Neural progenitor cell (in vitro differentiated cells): ENCODE data around the gene SH2D2A. TPM values are rescaled to one million over a fixed set of nuclear protein-coding genes. Genes with fewer than 3 reads are reported as not detected.

Experiments
- DNase-seq: peaks from one replicate; pipeline ENCODE4 v3.0.0-alpha.2; 2016; ENCODE audit warnings: low spot score
- H2AFZ ChIP-seq: fragments of 200-600 bp; sonication (generic); replicated peaks from 2 replicates; pipeline ENCODE4 v1.6.1; 2016; ENCODE audit warnings: antibody characterized with exemption
- H3F3A ChIP-seq: fragments of 200-600 bp; sonication (generic); 2 replicates; pipeline ENCODE4 v1.6.1; 2016; ENCODE audit warnings: antibody characterized with exemption, low read depth
- H3K27ac ChIP-seq: fragments of 200-600 bp; sonication (generic); 2 replicates; pipeline ENCODE4 v1.5.1; 2016; ENCODE audit warnings: mild to moderate bottlenecking
- H3K27me3 ChIP-seq: fragments of 200-600 bp; sonication (generic); 2 replicates; pipeline ENCODE4 v1.6.1; 2016; ENCODE audit warnings: mild to moderate bottlenecking, moderate library complexity
- H3K36me3 ChIP-seq: fragments of 200-600 bp; sonication (generic); 2 replicates; pipeline ENCODE4 v1.5.1; 2016
- H3K4me1 ChIP-seq: fragments of 200-600 bp; sonication (generic); 2 replicates; pipeline ENCODE4 v1.6.1; 2016; ENCODE audit warnings: mixed run types
- H3K4me2 ChIP-seq: fragments of 200-600 bp; sonication (generic); 2 replicates; pipeline ENCODE4 v1.6.1; 2016
- H3K4me3 ChIP-seq: fragments of 200-600 bp; sonication (generic); 2 replicates; pipeline ENCODE4 v1.5.1; 2016
- H3K79me2 ChIP-seq: fragments of 200-600 bp; sonication (generic); 2 replicates; pipeline ENCODE4 v1.6.1; 2016; ENCODE audit warnings: low read depth
- H3K9ac ChIP-seq: fragments of 200-600 bp; sonication (generic); 2 replicates; pipeline ENCODE4 v1.6.1; 2016
- H3K9me3 ChIP-seq: fragments of 200-600 bp; sonication (generic); 2 replicates; pipeline ENCODE4 v1.5.1; 2016; ENCODE audit warnings: low read depth
- H4K20me1 ChIP-seq: fragments of 200-600 bp; sonication (generic); 2 replicates; pipeline ENCODE4 v1.6.1; 2016; ENCODE audit warnings: low read depth
- H3K27ac Mint-ChIP-seq: 3 replicates; pipeline ENCODE4 v1.8.0; 2021; ENCODE audit warnings: mixed read lengths
- H3K27me3 Mint-ChIP-seq: 2 replicates; pipeline ENCODE4 v1.8.0; 2022; ENCODE audit warnings: low read depth, mild to moderate bottlenecking, inconsistent platforms, moderate library complexity, mixed read lengths; ENCODE audit not compliant: insufficient read depth
- H3K36me3 Mint-ChIP-seq: 3 replicates; pipeline ENCODE4 v1.8.0; 2021; ENCODE audit warnings: mixed read lengths
- H3K4me1 Mint-ChIP-seq: 3 replicates; pipeline ENCODE4 v1.8.0; 2021; ENCODE audit warnings: mixed read lengths
- H3K4me3 Mint-ChIP-seq: 3 replicates; pipeline ENCODE4 v1.8.0; 2021; ENCODE audit warnings: mild to moderate bottlenecking, moderate library complexity, mixed read lengths
- H3K9me3 Mint-ChIP-seq: 3 replicates; pipeline ENCODE4 v1.8.0; 2020; ENCODE audit warnings: mixed read lengths
- EZH2 ChIP-seq: fragments of 200-600 bp; sonication (generic); IDR thresholded peaks from 2 replicates; pipeline ENCODE4 v1.6.1; 2017; ENCODE audit warnings: antibody characterized with exemption, mild to moderate bottlenecking, moderate library complexity
- EZH2phosphoT487 ChIP-seq: fragments of 200-600 bp; sonication (generic); IDR thresholded peaks from 2 replicates; pipeline ENCODE4 v1.6.1; 2017; ENCODE audit warnings: antibody characterized with exemption
- total RNA-seq: library from RNA; depleted of rRNA; stranded (reverse); fragments of >200 nt; gene quantifications from 2 replicates; pipeline ENCODE4 v1.2.3, GENCODE V29; 2015; ENCODE audit warnings: low replicate concordance
- TF ChIP-seq, protein P1 (sequence below): fragments of 200-600 bp; sonication (generic); IDR thresholded peaks from 2 replicates; pipeline ENCODE4 v1.5.1; 2017; ENCODE audit warnings: antibody characterized with exemption, mild to moderate bottlenecking

Gene SH2D2A
- total RNA-seq, 1 donor from 2014 or later: not detected

DNA sequence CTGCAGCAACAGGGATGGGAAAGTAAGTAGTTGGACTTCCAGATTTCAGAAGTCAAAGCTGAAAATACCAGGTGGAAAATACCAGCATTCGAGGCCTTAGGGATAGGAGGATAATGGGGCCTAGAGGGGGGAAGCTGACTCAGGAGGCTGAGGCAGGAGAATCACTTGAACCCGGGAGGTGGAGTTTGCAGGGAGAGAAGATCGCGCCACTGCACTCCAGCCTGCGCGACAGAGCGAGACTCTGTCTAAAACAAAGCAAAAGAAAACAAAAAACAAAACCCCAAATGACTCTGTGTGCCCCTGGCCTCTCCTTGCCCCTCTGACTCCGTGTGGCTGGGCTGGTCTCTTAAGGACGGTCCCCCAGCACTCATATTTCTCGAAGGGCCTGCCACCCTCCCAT, 3.4 kb downstream of the SH2D2A start:
- H3K9me3 ChIP-seq: no peaks in the 10 kb centered on the region
- Mint-ChIP-seq H3K4me3 (peak overlapping the region; percentile 72), H3K27me3 (peaks cover 18% of the 10 kb centered on the region), H3K4me1 (peaks cover 41% of the 10 kb centered on the region), H3K27ac (no peak overlapping the region), H3K9me3 (no peaks in the 10 kb centered on the region), H3K36me3 (no peaks in the 10 kb centered on the region)
- H3K4me1 ChIP-seq: peaks cover 21% of the 10 kb centered on the region
- H3K36me3 ChIP-seq: no peaks in the 10 kb centered on the region
- no peaks in the 10 kb centered on the region for H3K79me2 ChIP-seq
- no peak overlapping the region for H3K27ac ChIP-seq
- peaks cover 9% of the 10 kb centered on the region for H3F3A ChIP-seq
- H4K20me1 ChIP-seq: no peaks in the 10 kb centered on the region
- H2AFZ ChIP-seq: peak overlapping the region; percentile 91
- H3K27me3 ChIP-seq: peaks cover 54% of the 10 kb centered on the region
- peak overlapping the region; percentile 80 for H3K4me2 ChIP-seq
- H3K4me3 ChIP-seq: peak overlapping the region; percentile 40
- no peak for TF ChIP-seq EZH2phosphoT487
- DNase-seq: no peak
- H3K9ac ChIP-seq: no peak overlapping the region

DNA sequence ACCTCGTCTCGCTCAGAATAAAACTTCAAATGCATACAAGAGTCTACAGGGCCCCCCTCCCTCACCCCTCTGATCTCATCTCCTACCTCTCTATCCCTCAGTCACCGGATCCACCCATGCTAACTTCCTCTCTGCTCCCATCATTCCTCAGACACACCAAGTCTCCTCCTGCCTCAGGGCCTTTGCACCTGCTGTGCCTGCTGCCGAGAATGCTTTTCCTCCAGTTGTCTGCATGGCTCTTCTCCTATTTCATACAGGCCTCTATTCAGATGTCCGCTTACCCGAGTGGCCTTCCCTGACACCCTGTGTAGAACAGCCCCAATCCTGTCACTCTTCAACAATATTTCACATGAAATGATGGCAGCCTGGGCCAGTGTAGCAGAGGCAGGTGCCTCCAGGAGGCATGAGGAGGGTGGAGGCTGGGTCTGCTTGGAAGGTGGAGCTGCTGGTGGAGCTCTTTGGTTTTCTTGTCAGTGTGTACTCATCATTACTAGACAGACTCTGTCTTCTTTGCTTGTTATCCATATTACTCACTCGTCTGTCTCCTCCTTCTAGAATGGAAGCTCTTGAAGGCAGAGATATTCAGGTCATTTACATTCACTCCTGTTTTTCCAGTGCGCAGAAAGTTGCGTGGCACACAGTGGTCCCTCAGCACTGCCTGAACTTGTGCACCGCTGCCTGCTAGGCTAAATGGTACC, 4.2 kb downstream of the SH2D2A start:
- Histone ChIP-seq H3K27me3 (peaks cover 54% of the 10 kb centered on the region), H4K20me1 (no peaks in the 10 kb centered on the region), H3K4me2 (no peak overlapping the region), H3K9ac (no peak overlapping the region), H2AFZ (no peak overlapping the region), H3K79me2 (no peaks in the 10 kb centered on the region), H3K9me3 (no peaks in the 10 kb centered on the region), H3K4me1 (peaks cover 21% of the 10 kb centered on the region), H3F3A (peaks cover 9% of the 10 kb centered on the region), H3K4me3 (no peak overlapping the region), H3K27ac (no peak overlapping the region), H3K36me3 (no peaks in the 10 kb centered on the region)
- Mint-ChIP-seq H3K27ac (no peak overlapping the region), H3K27me3 (peaks cover 20% of the 10 kb centered on the region), H3K4me3 (peak overlapping the region; percentile 72), H3K9me3 (no peaks in the 10 kb centered on the region), H3K4me1 (peaks cover 45% of the 10 kb centered on the region), H3K36me3 (no peaks in the 10 kb centered on the region)
- no peak for DNase-seq
- TF ChIP-seq EZH2: no peak
- TF ChIP-seq, protein P1, sequence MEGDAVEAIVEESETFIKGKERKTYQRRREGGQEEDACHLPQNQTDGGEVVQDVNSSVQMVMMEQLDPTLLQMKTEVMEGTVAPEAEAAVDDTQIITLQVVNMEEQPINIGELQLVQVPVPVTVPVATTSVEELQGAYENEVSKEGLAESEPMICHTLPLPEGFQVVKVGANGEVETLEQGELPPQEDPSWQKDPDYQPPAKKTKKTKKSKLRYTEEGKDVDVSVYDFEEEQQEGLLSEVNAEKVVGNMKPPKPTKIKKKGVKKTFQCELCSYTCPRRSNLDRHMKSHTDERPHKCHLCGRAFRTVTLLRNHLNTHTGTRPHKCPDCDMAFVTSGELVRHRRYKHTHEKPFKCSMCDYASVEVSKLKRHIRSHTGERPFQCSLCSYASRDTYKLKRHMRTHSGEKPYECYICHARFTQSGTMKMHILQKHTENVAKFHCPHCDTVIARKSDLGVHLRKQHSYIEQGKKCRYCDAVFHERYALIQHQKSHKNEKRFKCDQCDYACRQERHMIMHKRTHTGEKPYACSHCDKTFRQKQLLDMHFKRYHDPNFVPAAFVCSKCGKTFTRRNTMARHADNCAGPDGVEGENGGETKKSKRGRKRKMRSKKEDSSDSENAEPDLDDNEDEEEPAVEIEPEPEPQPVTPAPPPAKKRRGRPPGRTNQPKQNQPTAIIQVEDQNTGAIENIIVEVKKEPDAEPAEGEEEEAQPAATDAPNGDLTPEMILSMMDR: no peak
- TF ChIP-seq EZH2phosphoT487: no peak

DNA sequence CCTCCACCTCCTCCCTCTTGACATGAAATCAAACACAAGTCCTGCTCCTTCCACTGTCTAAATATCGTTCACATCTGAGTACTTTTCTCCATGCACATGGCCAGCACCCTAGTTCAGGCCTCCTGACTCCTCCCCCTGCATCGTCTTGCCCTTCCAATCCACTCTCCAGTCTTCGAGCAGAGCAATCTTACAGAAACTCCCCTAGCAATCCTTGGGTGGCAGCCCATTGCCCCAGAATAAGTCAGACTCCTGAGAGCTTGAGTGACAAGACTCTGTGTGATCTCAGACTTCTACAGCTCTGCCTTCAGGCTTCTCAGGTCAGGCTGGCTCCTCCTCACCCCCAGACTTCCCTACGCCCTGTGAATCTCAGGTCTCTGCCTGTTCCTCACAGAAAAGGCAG, 5.5 kb downstream of the SH2D2A start:
- Histone ChIP-seq H3K4me2 (no peak overlapping the region), H3K9me3 (no peaks in the 10 kb centered on the region), H3K9ac (no peak overlapping the region), H2AFZ (no peak overlapping the region), H3K79me2 (no peaks in the 10 kb centered on the region), H3F3A (peaks cover 9% of the 10 kb centered on the region), H3K4me3 (no peak overlapping the region), H3K27me3 (peaks cover 51% of the 10 kb centered on the region), H3K36me3 (no peaks in the 10 kb centered on the region), H3K27ac (no peak overlapping the region), H3K4me1 (peaks cover 21% of the 10 kb centered on the region), H4K20me1 (no peaks in the 10 kb centered on the region)
- no peaks in the 10 kb centered on the region for H3K9me3 Mint-ChIP-seq
- no peak for TF ChIP-seq EZH2
- TF ChIP-seq, protein P1: no peak
- TF ChIP-seq EZH2phosphoT487: no peak
- peak overlapping the region; percentile 3 for H3K27ac Mint-ChIP-seq
- no peak overlapping the region for H3K4me3 Mint-ChIP-seq
- peaks cover 20% of the 10 kb centered on the region for H3K27me3 Mint-ChIP-seq
- peaks cover 2% of the 10 kb centered on the region for H3K36me3 Mint-ChIP-seq
- no peak for DNase-seq
- peaks cover 46% of the 10 kb centered on the region for H3K4me1 Mint-ChIP-seq

DNA sequence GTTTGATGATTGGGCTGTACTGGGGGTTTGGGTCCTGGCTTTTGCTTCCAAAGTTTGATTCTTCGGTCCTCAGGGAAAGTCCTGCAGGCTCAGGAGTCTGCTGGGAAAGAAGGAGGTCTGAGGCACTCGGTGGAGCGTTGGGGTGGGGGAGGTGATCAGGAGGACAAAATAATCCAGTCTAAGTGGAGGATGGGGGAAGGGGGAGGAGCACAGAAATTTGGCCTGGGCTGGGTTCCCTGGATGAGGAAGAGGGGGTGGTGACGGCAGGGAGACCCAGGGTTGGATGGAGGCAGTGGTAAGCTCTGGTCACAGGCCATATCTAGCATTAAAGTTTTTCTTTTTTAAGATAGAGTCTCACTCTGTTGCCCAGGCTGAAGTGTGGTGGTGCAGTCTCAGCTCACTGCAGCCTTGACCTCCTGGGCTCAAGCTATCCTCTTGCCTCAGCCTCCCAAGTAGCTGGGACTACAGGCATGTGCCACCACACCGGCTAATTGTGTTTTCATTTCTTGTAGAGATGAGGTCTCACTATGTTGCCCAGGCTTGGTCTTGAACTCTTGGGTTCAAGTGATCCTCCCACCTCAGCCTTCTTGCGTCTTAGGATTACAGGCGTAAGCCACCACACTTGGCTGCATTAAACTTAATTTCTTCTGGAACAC, 6.8 kb downstream of the SH2D2A start:
- DNase-seq: no peak
- no peaks in the 10 kb centered on the region for H3K36me3 ChIP-seq
- H2AFZ ChIP-seq: no peak overlapping the region
- H3K27me3 ChIP-seq: peaks cover 39% of the 10 kb centered on the region
- Mint-ChIP-seq H3K36me3 (peaks cover 2% of the 10 kb centered on the region), H3K4me1 (peaks cover 37% of the 10 kb centered on the region), H3K4me3 (no peak overlapping the region), H3K27ac (no peak overlapping the region), H3K27me3 (peaks cover 17% of the 10 kb centered on the region), H3K9me3 (no peaks in the 10 kb centered on the region)
- peaks cover 10% of the 10 kb centered on the region for H3F3A ChIP-seq
- no peak overlapping the region for H3K4me3 ChIP-seq
- no peaks in the 10 kb centered on the region for H3K79me2 ChIP-seq
- H3K9me3 ChIP-seq: no peaks in the 10 kb centered on the region
- H3K9ac ChIP-seq: no peak overlapping the region
- no peak overlapping the region for H3K4me2 ChIP-seq
- H4K20me1 ChIP-seq: no peaks in the 10 kb centered on the region
- TF ChIP-seq, protein P1: no peak
- no peak for TF ChIP-seq EZH2
- TF ChIP-seq EZH2phosphoT487: no peak
- peaks cover 22% of the 10 kb centered on the region for H3K4me1 ChIP-seq
- H3K27ac ChIP-seq: no peak overlapping the region
